ENCODE results near the gene FBLN2. TPM values are rescaled to one million over a fixed set of nuclear protein-coding genes. Genes with fewer than 3 reads are reported as not detected.

FBLN2 gene
- total RNA-seq, 1 experiment from 2014 or later, result 0.05 TPM

- DNase-seq (ENCODE audit: low read depth), result no peak
Measured at GRCh38 chr3:13682331-13683013, 133.5 kb downstream of the FBLN2 start.

DNA sequence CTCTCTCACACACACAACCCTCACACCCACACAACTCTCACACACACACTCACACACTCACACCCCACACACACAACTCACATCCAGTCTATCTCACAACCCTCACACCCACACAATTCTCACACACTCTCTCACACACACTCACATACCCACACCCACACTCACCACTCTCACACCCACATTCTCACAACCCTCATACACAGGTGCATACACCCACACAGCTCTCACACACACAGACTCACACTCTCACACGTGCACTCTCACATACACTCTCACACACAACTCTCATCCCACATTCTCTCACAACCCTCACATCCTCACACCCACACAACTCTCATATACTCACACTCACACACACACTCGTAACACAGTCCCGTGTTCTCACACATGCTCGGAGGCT lies 134.4 kb downstream of the FBLN2 start:
- DNase-seq (ENCODE audit: low read depth), result no peak

GRCh38 chr3:13683772-13684171 lies 134.8 kb downstream of the FBLN2 start:
- no peak for DNase-seq (ENCODE audit: low read depth)

- no peak for DNase-seq (ENCODE audit: low read depth)
Measured at GRCh38 chr3:13684350-13684749, 135.4 kb downstream of the FBLN2 start.

DNA sequence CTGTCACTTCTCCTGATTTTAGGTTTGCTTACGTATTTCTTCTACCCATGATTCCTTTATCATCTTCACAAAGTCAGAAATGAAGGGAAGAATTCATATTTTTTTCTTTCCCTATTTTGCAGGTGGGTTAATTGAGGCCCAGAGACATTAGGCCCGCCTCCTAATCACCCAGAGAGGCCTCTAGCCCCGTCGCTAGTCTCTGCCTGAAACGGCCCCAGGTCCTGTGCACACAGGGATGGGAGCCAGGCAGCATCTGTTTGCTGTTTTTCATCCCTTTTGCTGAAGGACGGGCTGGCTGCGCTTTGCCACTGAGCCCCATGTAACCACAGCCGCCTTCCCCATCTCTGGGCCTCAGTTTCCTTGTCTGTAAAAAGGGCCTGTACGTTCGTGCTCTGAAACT lies 135.9 kb downstream of the FBLN2 start:
- no peak for DNase-seq (ENCODE audit: low read depth)

DNA sequence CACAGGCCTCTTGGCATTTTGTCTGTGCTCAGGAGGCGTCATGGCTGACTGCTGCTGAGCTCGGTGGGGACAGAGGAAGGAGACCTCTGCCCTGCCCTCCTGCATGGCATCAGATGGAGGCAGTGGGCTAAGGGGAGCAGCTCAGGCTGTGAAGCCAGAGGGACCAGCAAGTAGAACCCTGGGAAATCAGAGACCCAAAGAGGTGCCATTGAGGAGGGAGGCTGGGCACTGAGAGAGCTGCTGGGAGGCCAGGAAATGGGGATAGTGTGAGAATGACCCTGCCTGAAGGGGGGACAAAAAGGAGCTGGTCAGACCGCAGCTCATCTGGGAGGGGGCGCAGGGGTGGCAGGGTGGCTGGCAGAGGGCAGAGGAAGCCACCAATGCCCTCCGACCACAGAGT lies 136.8 kb downstream of the FBLN2 start:
- no peak for DNase-seq (ENCODE audit: low read depth)

GRCh38 chr3:13686367-13687160 lies 137.6 kb downstream of the FBLN2 start:
- DNase-seq (ENCODE audit: low read depth), result no peak

DNA sequence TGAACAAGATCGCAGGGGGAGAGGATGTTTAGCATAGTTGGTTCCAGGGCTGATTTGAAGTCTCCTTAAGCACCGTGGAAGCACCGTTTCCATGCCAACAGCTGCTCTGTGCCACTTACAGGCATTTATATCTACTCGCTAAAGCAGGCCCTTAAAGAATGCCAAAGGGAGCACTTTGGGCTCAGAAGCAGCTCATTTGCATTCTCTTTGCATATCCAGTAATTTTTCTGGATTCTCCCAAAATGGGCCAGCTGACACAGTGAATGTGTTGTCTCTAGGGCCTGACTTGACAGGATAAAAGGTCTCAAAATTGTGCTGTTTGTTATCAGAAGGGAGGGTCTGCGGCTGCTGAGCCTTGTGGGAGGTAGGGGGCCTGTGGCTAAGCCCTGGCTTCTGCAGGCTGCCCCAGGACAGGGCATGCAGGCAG lies 138.6 kb downstream of the FBLN2 start:
- no peak for DNase-seq (ENCODE audit: low read depth)

Other genes with a start within 250 kb of the FBLN2 start
- 0.23 and 0.39 TPM in 2 replicates for gene NUP210, start 128.8 kb upstream of the FBLN2 start, total RNA-seq (2014; rRNA removed; shearing (Covaris generic))
- 1.7 and 2.6 TPM in 2 replicates for gene HDAC11, start 68.8 kb upstream of the FBLN2 start, total RNA-seq (2014; rRNA removed; shearing (Covaris generic))

All from HT1080 (cell line).